Erythroblast (primary cell): ENCODE data around the gene ZSCAN25.

ENCODE experiments used
- GATA1 ChIP-seq: IDR thresholded peaks from 2 replicates; pipeline ENCODE4 v1.6.1; 2011; ENCODE audit warnings: low read depth, mild to moderate bottlenecking, control low read depth, low read length, moderate library complexity
- POLR2A ChIP-seq: IDR thresholded peaks from 2 replicates; pipeline ENCODE4 v1.6.1; 2011; ENCODE audit warnings: mild to moderate bottlenecking, low read length

DNA sequence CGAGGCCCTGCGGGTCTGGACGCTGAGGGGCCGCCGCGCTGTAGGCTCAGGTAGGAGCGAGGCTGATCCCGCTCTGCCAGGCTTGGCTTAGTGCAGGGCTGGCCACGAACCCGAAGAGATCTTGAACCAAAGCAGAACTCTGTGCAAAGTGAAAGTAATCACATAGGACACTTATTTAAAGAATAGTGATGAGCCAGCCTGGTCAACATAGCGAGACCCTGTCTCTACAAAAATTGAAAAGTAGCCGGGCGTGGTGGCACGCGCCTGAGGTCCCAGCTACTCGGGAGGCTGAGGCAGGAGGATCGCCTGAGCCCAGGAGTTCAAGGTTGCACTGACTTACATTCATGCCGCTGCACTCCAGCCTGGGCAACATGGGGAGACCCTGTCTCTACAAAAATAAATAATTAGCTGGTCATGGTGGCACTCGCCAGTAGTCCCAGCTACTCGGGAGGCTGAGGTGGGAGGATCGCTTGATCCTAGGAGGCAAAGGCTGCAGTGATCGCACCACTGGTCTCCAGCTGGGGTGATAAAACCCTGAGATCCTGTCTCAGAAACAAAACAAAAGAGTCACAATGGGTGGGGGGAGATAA is 541 bp downstream of the ZSCAN25 start:
- TF ChIP-seq POLR2A: no peak
- no peak for TF ChIP-seq GATA1
